OCI-M2 (cell line): ENCODE results near the gene YRDC.

Experiments used
- DNase-seq: peaks from one replicate; lab custom pipeline; 2025; ENCODE audit not compliant: unreplicated experiment; lab: John Stamatoyannopoulos, UW

YRDC gene, protein sequence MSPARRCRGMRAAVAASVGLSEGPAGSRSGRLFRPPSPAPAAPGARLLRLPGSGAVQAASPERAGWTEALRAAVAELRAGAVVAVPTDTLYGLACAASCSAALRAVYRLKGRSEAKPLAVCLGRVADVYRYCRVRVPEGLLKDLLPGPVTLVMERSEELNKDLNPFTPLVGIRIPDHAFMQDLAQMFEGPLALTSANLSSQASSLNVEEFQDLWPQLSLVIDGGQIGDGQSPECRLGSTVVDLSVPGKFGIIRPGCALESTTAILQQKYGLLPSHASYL

GRCh38 chr1:37807555-37808368 lies at the start of gene YRDC, which contains the start of gene C1orf122:
YRDC (minus strand) TSS chr1:37808208; CDS start chr1:37808180, 28 bp downstream.
C1orf122 (plus strand) TSS chr1:37807790; CDS start chr1:37808405, 615 bp downstream.
- DNase-seq = peak; percentile 35

- DNase-seq = no peak
Measured at GRCh38 chr1:37854406-37854805, 46.4 kb upstream of the YRDC start.

DNA sequence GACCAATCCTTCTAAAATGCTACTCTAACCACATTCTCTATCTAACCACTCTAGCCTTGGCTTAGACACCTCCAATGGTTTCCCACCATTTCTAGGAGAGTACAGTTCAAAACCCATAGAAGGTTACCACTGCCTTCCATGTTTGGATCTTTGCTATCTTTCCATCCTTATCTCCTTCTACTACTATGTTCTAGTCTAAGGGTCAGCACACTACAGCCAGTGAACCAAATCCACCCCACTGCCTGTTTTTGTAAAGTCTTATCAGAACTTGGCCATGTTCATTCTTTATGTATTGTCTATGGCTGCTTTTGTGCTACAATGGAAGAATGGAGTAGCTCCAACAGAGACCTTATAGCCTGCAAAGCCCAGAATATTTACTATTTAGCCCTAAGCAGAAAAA lies 45.1 kb upstream of the YRDC start:
- DNase-seq = no peak

GRCh38 chr1:37851782-37852210 lies 43.8 kb upstream of the YRDC start:
- DNase-seq = no peak

- no peak for DNase-seq
Measured at GRCh38 chr1:37851262-37851661, 43.3 kb upstream of the YRDC start.

DNA sequence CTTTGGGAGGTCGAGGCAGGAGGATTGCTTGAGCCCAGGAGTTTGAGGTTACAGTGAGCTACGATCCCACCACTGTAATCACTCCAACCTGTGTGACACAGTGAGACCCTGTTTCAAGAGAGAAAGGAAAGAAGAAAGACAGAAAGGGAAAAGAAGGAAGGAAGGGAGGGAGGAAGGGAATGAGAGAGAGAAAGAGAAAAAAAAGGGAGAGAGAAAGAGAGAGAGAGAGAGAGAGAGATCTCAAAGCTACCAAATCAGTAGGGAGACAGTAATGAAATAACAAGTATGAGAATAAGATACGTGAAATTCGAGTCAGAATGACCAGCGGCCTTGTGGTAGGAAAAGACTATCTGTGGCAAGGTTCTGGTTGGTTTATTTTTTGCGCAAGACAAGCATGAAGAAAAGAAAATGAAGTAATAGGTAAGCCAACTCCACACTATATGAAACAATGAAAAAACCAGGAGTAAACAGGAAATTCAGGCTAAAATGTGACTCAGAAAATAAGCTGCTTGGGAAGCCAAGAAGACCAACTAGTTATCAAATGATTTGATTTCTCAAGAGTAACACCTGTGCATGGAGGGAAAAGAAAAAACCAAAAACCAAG lies 42.4 kb upstream of the YRDC start:
- DNase-seq = no peak

GRCh38 chr1:37849480-37849879 lies 41.5 kb upstream of the YRDC start:
- DNase-seq = no peak

DNA sequence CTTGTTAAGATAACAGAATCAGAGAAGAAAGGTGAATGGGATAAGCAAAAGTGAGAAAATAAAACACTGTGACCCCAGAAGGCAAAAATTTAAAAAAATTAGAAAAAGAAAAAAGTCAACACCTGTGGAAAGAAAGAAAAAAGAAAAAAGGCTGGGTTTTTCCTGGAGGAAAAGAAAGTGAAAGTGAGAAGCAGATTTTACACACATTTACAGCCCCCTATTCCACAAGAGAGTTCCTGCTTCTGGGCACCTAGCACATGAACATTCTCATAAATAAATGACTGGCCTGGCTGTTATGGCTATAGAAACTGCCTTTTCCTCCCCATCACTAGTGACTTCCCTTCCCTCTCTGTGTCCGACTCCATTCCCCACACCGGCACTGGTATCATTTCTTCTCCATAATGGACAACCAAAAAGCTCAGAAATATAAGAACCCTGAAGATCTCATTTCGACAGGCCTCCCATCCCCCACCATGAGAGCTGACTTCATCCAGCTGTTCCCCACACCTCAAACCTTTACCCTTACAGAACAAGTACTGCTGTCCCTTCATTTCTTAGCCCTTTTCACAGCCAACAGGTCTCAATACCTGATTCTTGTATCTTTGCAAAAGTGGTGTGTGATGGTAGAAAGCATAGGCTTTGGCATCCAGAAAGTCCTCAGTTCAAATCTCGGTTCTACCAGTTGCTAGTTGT lies 38.8 kb upstream of the YRDC start:
- no peak for DNase-seq

GRCh38 chr1:37845786-37846185 lies 37.8 kb upstream of the YRDC start:
- DNase-seq = no peak

- no peak for DNase-seq
Measured at GRCh38 chr1:37845049-37845646, 37.1 kb upstream of the YRDC start.

- DNase-seq = no peak
Measured at GRCh38 chr1:37844536-37844935, 36.5 kb upstream of the YRDC start.

- no peak for DNase-seq
Measured at GRCh38 chr1:37841652-37842051, 33.6 kb upstream of the YRDC start.

- DNase-seq = no peak
Measured at GRCh38 chr1:37840711-37841110, 32.7 kb upstream of the YRDC start.

DNA sequence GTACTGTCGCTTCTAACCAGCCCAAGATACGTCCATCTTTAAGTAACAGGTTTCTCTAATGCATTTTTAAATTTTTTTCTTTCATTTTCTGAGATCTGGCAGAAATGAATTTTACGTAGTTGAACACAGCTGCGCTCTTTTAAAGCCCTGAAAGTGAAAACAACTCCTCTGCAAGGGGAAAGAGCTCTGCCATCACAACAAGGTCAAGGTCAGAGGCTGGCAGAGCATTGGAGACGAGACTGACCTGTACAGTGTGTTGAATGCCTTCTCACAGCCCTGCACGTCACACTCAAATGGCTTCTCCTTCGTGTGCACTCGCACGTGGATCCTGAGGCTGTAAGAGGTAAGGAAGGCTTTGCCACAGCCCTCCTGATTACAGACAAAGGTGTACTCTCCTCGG lies 31.7 kb upstream of the YRDC start:
- no peak for DNase-seq

DNA sequence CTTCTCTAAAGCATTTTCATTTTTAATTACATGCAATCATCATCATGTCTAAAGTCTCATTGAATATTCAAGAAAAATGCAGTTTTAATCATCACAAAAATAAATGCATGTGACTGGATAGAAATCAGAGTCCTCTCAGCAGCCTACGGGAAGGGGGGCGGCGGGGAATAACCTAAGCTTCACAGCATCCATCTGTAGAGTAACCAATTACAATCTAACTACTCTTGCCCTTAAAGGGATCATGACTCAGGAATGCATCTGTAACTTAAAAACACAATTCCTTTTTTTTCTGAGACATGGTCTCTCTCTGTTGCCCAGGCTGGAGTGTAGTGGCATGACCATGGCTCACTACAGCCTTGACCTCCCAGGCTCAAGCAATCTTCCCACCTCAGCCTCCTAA lies 28.8 kb upstream of the YRDC start:
- DNase-seq = no peak

- no peak for DNase-seq
Measured at GRCh38 chr1:37831809-37832208, 23.8 kb upstream of the YRDC start.

DNA sequence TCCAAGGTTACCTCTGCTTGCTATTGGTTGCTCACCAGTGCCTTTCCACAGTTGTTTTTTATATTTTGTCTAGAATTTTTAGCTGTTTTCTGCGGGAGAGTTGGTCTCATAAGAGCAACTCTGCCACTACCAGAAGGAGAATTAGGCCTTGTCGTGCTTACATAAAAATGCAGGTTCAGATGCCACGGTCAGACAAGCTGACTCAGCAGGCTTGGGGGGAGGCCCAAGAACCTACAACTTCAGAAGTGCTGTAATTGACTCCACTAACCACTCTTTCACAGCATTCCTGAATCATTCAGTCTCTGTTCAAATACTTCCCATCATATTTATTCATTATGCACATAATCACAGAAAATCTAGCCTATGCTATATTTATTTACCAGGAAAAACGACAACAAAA lies 23.1 kb upstream of the YRDC start:
- no peak for DNase-seq

- DNase-seq = no peak
Measured at GRCh38 chr1:37828410-37829074, 20.5 kb upstream of the YRDC start.

GRCh38 chr1:37825506-37825905 lies 17.5 kb upstream of the YRDC start:
- no peak for DNase-seq

GRCh38 chr1:37824001-37824400 lies 16.0 kb upstream of the YRDC start:
- DNase-seq = no peak
